Loucy (cell line): ENCODE results near the gene D2HGDH.
"Not testable (repeated sequence)": the region's sequence is repeated elsewhere in the genome, so short reads cannot be mapped to it uniquely, and the experiment has no call there.

Experiments used
- H2AFZ ChIP-seq: fragments of 200-600 bp; sonication (generic); 2 replicates; pipeline ENCODE4 v1.6.0; 2016; ENCODE audit warnings: antibody characterized with exemption, mild to moderate bottlenecking, low read length, moderate library complexity
- H3F3A ChIP-seq: fragments of 200-600 bp; 2 replicates; pipeline ENCODE4 v1.6.0; 2016; ENCODE audit warnings: antibody characterized with exemption, low read depth, mild to moderate bottlenecking
- H3K27me3 ChIP-seq: fragments of 200-600 bp; sonication (generic); 2 replicates; pipeline ENCODE4 v1.6.1; 2014; ENCODE audit warnings: low read length, mild to moderate bottlenecking; ENCODE audit not compliant: insufficient read depth, poor library complexity, severe bottlenecking
- H3K36me3 ChIP-seq: fragments of 200-600 bp; sonication (generic); 2 replicates; pipeline ENCODE4 v1.6.1; 2016; ENCODE audit warnings: low read length; ENCODE audit not compliant: insufficient read depth
- H3K4me1 ChIP-seq: fragments of 200-600 bp; sonication (generic); 2 replicates; pipeline ENCODE4 v1.5.1; 2014; ENCODE audit warnings: low read length, mild to moderate bottlenecking; ENCODE audit not compliant: insufficient read depth, poor library complexity, severe bottlenecking
- H3K4me2 ChIP-seq: fragments of 200-600 bp; sonication (generic); 2 replicates; pipeline ENCODE4 v1.6.0; 2014; ENCODE audit warnings: antibody characterized with exemption, low read length, low read depth, mild to moderate bottlenecking; ENCODE audit not compliant: poor library complexity, severe bottlenecking
- H3K4me3 ChIP-seq: fragments of 200-600 bp; sonication (generic); 2 replicates; pipeline ENCODE4 v1.5.1; 2014; ENCODE audit warnings: low read length, mild to moderate bottlenecking, mixed read lengths; ENCODE audit not compliant: poor library complexity, severe bottlenecking
- H3K79me2 ChIP-seq: fragments of 200-600 bp; sonication (generic); 2 replicates; pipeline ENCODE4 v1.6.1; 2014; ENCODE audit warnings: low read length; ENCODE audit not compliant: insufficient read depth
- H3K9ac ChIP-seq: fragments of 200-600 bp; sonication (generic); 2 replicates; pipeline ENCODE4 v1.6.0; 2014; ENCODE audit warnings: mild to moderate bottlenecking, low read depth, low read length, moderate library complexity; ENCODE audit not compliant: poor library complexity, severe bottlenecking
- H3K9me2 ChIP-seq: fragments of 200-600 bp; sonication (generic); replicated peaks from 2 replicates; pipeline ENCODE4 v1.6.1; 2016; ENCODE audit warnings: low read depth, low read length, mixed read lengths
- H3K9me3 ChIP-seq: fragments of 200-600 bp; sonication (generic); 2 replicates; pipeline ENCODE4 v1.6.1; 2014; ENCODE audit warnings: mild to moderate bottlenecking, antibody characterized with exemption, low read length, low read depth; ENCODE audit not compliant: insufficient read depth
- H4K20me1 ChIP-seq: fragments of 200-600 bp; sonication (generic); 2 replicates; pipeline ENCODE4 v1.6.0; 2014; ENCODE audit warnings: antibody characterized with exemption, low read length, mild to moderate bottlenecking; ENCODE audit not compliant: insufficient read depth, poor library complexity, severe bottlenecking
- EZH2phosphoT487 ChIP-seq: fragments of 200-600 bp; IDR thresholded peaks from 2 replicates; pipeline ENCODE4 v1.6.1; 2018; ENCODE audit warnings: antibody characterized with exemption, mild to moderate bottlenecking, moderate library complexity, borderline replicate concordance
- TF ChIP-seq, protein P1 (sequence below): fragments of 200-600 bp; sonication (generic); conservative IDR thresholded peaks from 2 replicates; pipeline ENCODE4 v1.5.1; 2014; ENCODE audit warnings: mild to moderate bottlenecking, antibody characterized with exemption, low read length

D2HGDH gene

DNA sequence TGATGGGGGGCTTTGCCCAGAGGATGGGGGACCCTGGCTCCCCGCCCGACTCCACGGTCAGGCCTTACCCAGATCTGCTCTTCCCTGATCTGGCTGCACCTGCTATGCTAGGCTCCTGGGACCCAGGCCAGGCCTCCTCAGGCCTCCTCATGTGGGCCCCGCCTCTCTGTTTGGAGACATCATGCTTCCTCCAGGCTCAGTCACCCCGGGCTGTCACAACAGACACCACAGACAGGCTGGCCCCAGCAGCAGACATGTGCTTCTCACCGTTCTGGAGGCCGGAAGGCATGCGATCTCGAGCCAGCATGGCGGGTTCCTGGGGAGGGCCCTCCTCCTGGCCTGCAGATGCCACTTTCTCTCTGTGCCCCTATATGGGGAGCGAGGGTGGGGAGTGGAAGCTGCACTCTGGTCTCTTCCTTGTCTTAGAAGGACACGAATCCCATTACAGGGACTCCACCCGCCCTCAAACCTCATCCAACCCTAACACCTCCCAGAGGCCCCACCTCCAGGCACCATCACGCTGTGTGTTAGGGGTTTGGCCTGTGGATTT, 63.7 kb downstream of the D2HGDH start:
- Histone ChIP-seq H2AFZ (no peak overlapping the region), H3K79me2 (no peaks in the 10 kb centered on the region), H3K9ac (no peak overlapping the region), H3K4me1 (peaks cover 12% of the 10 kb centered on the region), H3F3A (no peaks in the 10 kb centered on the region), H4K20me1 (no peaks in the 10 kb centered on the region), H3K4me2 (no peak overlapping the region), H3K9me3 (no peaks in the 10 kb centered on the region), H3K27me3 (no peaks in the 10 kb centered on the region), H3K9me2 (no peaks in the 10 kb centered on the region), H3K4me3 (no peak overlapping the region), H3K36me3 (no peaks in the 10 kb centered on the region)
- TF ChIP-seq EZH2phosphoT487: no peak
- TF ChIP-seq, protein P1, sequence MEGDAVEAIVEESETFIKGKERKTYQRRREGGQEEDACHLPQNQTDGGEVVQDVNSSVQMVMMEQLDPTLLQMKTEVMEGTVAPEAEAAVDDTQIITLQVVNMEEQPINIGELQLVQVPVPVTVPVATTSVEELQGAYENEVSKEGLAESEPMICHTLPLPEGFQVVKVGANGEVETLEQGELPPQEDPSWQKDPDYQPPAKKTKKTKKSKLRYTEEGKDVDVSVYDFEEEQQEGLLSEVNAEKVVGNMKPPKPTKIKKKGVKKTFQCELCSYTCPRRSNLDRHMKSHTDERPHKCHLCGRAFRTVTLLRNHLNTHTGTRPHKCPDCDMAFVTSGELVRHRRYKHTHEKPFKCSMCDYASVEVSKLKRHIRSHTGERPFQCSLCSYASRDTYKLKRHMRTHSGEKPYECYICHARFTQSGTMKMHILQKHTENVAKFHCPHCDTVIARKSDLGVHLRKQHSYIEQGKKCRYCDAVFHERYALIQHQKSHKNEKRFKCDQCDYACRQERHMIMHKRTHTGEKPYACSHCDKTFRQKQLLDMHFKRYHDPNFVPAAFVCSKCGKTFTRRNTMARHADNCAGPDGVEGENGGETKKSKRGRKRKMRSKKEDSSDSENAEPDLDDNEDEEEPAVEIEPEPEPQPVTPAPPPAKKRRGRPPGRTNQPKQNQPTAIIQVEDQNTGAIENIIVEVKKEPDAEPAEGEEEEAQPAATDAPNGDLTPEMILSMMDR: no peak

DNA sequence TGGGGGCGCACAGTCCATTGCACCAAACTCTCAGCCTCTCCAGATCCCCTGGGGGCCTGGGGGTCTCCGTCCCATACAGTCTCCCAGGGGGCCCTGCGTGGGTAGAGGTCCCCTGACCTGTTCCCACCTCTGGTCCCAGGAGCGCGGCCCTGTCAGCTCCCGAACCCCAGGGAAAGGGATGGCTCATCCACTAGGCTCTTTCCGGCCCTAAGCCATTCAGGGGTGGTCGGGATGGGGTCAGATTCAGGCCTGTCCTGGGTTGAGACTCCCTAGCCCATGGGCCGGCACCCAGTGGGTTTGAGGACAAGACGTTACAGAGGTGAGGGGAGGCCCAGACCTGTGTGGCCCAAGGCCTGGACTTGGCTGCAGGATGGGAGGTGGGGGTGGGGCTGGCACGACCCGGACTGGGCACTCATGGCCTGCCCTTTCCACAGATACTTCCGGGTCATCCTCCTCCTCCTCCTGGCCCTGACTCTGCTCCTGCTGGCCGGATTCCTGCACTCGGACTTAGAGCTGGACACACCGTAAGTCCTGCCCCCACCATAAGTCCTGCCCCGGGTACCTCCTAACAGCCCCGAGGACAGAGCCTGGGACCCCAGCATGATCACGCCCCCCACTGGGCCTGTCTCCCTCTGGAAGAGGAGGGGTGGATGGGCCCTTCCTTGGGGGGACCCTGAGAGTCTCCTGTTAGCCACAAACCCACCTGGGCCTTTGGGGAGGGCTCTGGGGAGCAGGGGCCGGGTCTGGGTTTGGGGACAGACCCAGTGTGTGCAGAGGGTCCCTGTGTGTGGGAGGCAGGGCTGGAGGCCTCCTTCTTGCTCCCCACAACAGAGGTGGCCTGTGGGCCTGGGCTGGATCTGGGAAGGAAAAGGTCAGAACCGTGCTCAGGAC, 64.4 kb downstream of the D2HGDH start:
- no peaks in the 10 kb centered on the region for H3K79me2 ChIP-seq
- H3K9me2 ChIP-seq: no peaks in the 10 kb centered on the region
- peaks cover 16% of the 10 kb centered on the region for H3K4me1 ChIP-seq
- H3K36me3 ChIP-seq: no peaks in the 10 kb centered on the region
- H3K9me3 ChIP-seq: no peaks in the 10 kb centered on the region
- H3K4me3 ChIP-seq: no peak overlapping the region
- H2AFZ ChIP-seq: no peak overlapping the region
- TF ChIP-seq, protein P1: no peak
- TF ChIP-seq EZH2phosphoT487: no peak
- H3K9ac ChIP-seq: no peak overlapping the region
- no peak overlapping the region for H3K4me2 ChIP-seq
- H4K20me1 ChIP-seq: no peaks in the 10 kb centered on the region
- no peaks in the 10 kb centered on the region for H3K27me3 ChIP-seq
- H3F3A ChIP-seq: no peaks in the 10 kb centered on the region

DNA sequence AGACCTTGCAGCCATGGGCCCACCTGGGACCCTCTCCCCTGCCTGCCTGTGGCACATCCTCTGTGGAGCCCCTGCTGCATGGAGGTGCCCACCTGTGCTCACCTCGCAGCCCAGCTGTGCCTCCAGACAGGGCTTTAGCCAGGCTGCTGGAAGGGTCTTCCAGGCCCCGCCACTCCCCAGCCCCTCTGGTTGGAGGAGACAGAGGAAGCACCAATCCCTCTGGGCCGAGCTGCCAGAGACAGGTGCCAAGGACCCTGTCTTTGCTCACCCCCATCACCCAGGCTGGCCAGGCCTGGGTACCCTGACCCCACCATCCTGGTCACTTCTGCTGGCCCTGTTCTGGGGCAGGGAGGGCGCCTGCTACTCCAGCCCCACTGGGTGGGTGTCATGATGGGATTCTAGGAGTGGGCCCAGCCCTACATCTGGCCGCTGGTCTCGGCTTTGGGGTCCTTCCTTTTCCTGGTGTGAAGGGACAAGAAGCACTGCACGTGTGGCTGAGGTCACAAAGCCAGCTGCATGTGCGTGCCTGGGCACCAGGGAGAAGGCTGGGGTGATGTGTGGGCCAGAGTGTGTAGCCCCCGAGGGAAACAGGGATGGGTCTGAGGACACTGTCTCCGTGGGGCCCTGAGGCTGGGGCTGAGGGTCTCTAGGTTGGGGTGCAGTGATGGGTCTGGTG, 65.2 kb downstream of the D2HGDH start:
- Histone ChIP-seq H2AFZ (no peak overlapping the region), H3F3A (no peaks in the 10 kb centered on the region), H3K4me1 (peaks cover 24% of the 10 kb centered on the region), H3K9ac (no peak overlapping the region), H3K79me2 (no peaks in the 10 kb centered on the region), H3K9me3 (no peaks in the 10 kb centered on the region), H3K9me2 (no peaks in the 10 kb centered on the region), H3K27me3 (no peaks in the 10 kb centered on the region), H3K4me2 (no peak overlapping the region), H3K4me3 (no peak overlapping the region), H4K20me1 (no peaks in the 10 kb centered on the region), H3K36me3 (no peaks in the 10 kb centered on the region)
- TF ChIP-seq, protein P1: no peak

DNA sequence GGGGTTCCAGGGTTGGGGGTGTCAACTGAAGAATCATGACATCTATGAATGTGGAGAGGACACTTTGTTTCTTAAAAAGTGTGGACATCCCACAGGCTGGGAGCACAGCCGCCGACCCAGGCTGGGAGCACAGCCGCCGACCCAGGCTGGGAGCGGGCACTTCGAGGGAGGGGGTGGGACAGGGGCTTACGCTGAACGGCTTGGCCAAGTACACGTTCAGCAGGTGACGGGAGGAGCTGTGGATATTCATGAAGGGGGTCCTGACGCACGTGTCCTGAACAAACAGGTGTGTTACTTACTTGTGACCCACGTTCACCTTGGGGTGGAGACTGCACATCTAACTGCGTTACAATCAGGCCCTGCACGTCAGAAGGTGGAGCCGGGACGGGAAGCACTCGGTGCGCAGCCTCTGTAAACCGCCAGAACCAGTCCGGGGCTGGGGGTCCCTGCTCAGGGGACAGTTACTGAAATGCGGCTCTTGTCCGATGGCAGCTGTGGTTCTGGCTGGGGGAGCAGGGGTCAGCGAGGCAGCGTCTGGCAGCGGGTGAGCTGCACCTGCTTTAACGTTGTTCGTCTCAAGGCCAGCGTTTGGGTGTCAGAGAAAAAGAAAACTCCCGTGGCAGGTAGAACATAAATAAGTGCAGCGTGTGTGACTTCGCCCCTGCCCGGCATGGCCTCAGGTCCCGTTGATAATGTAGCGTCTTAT, 65.9 kb downstream of the D2HGDH start:
- peaks cover 27% of the 10 kb centered on the region for H3K4me1 ChIP-seq
- not testable (repeated sequence) for H3K9me2 ChIP-seq

More for the DNA sequence above, 65.9 kb downstream of the D2HGDH start:
- not testable (repeated sequence) for H3K79me2 ChIP-seq, H4K20me1 ChIP-seq, H3K36me3 ChIP-seq, H3K9ac ChIP-seq, H3K27me3 ChIP-seq, H3K4me2 ChIP-seq, H3K4me3 ChIP-seq, H3F3A ChIP-seq, H2AFZ ChIP-seq, H3K9me3 ChIP-seq
